NT2/D1 (cell line): ENCODE results near the gene ZFP36L1.

ENCODE experiments used
- DNase-seq: peaks from one replicate; pipeline ENCODE4 v3.0.0-alpha.2; 2011; ENCODE audit warnings: low read depth, low spot score
- H3K27me3 ChIP-seq: 2 replicates; pipeline ENCODE4 v1.6.0; 2011; ENCODE audit warnings: mild to moderate bottlenecking; ENCODE audit not compliant: insufficient read length, insufficient read depth
- H3K36me3 ChIP-seq: 2 replicates; pipeline ENCODE4 v1.6.1; 2011; ENCODE audit warnings: mild to moderate bottlenecking, low read length, mixed read lengths; ENCODE audit not compliant: insufficient read depth, insufficient read length
- H3K4me1 ChIP-seq: 2 replicates; pipeline ENCODE4 v1.5.1; 2011; ENCODE audit not compliant: insufficient read depth, insufficient read length
- H3K4me3 ChIP-seq: 2 replicates; pipeline ENCODE4 v1.5.1; 2011; ENCODE audit warnings: low read depth; ENCODE audit not compliant: insufficient read length
- H3K9ac ChIP-seq: 2 replicates; pipeline ENCODE4 v1.6.0; 2011; ENCODE audit warnings: low read depth; ENCODE audit not compliant: insufficient read length
- H3K9me3 ChIP-seq: 2 replicates; pipeline ENCODE4 v1.5.1; 2011; ENCODE audit warnings: mild to moderate bottlenecking, low read length; ENCODE audit not compliant: insufficient read depth
- SUZ12 ChIP-seq: IDR thresholded peaks from 2 replicates; pipeline ENCODE4 v1.6.1; 2011; ENCODE audit not compliant: insufficient read length, insufficient read depth; ENCODE audit errors: extremely low read depth
- YY1 ChIP-seq: IDR thresholded peaks from 2 replicates; pipeline ENCODE4 v1.6.1; 2011; ENCODE audit not compliant: insufficient read length, insufficient read depth
- ZNF274 ChIP-seq: IDR thresholded peaks from 2 replicates; pipeline ENCODE4 v1.6.1; 2011; ENCODE audit warnings: mild to moderate bottlenecking, low read depth, low read length

ZFP36L1 gene

GRCh38 chr14:68790644-68791077 lies 2.2 kb downstream of the ZFP36L1 start:
- no peaks in the 10 kb centered on the region for H3K27me3 ChIP-seq
- H3K36me3 ChIP-seq = peaks cover 48% of the 10 kb centered on the region
- H3K4me3 ChIP-seq = peak overlapping the region; percentile 95
- H3K9me3 ChIP-seq = no peaks in the 10 kb centered on the region
- H3K9ac ChIP-seq = peak overlapping the region; percentile 94
- H3K4me1 ChIP-seq = peaks cover 3% of the 10 kb centered on the region
- DNase-seq = no peak
- no peak for TF ChIP-seq YY1
- TF ChIP-seq ZNF274 = no peak

- peaks cover 48% of the 10 kb centered on the region for H3K36me3 ChIP-seq
- H3K4me1 ChIP-seq = peaks cover 3% of the 10 kb centered on the region
- no peak for DNase-seq
- no peaks in the 10 kb centered on the region for H3K9me3 ChIP-seq
- peak overlapping the region; percentile 95 for H3K4me3 ChIP-seq
- peak overlapping the region; percentile 94 for H3K9ac ChIP-seq
- H3K27me3 ChIP-seq = no peaks in the 10 kb centered on the region
- TF ChIP-seq YY1 (no peak), ZNF274 (no peak), SUZ12 (no peak)
Measured at GRCh38 chr14:68789821-68790643, 2.8 kb downstream of the ZFP36L1 start.

GRCh38 chr14:68788996-68789820 lies 3.7 kb downstream of the ZFP36L1 start:
- TF ChIP-seq YY1 = no peak
- no peak for TF ChIP-seq SUZ12
- no peak for TF ChIP-seq ZNF274
- DNase-seq = no peak
- Histone ChIP-seq H3K9ac (peak overlapping the region; percentile 94), H3K9me3 (no peaks in the 10 kb centered on the region), H3K4me1 (peaks cover 3% of the 10 kb centered on the region), H3K4me3 (peak overlapping the region; percentile 8), H3K27me3 (no peaks in the 10 kb centered on the region), H3K36me3 (peaks cover 48% of the 10 kb centered on the region)

- DNase-seq = no peak
Measured at GRCh38 chr14:68788275-68788995, 4.4 kb downstream of the ZFP36L1 start.

GRCh38 chr14:68787092-68787992 lies 5.5 kb downstream of the ZFP36L1 start:
- H3K4me3 ChIP-seq = no peak overlapping the region
- H3K4me1 ChIP-seq = peaks cover 3% of the 10 kb centered on the region
- H3K9me3 ChIP-seq = no peaks in the 10 kb centered on the region
- no peak for TF ChIP-seq SUZ12
- no peak for TF ChIP-seq ZNF274
- no peak for TF ChIP-seq YY1
- DNase-seq = no peak
- no peaks in the 10 kb centered on the region for H3K27me3 ChIP-seq
- H3K9ac ChIP-seq = no peak overlapping the region
- H3K36me3 ChIP-seq = peaks cover 47% of the 10 kb centered on the region

More at GRCh38 chr14:68788275-68788995, 4.4 kb downstream of the ZFP36L1 start:
- Histone ChIP-seq H3K4me1 (peaks cover 3% of the 10 kb centered on the region), H3K27me3 (no peaks in the 10 kb centered on the region), H3K36me3 (peaks cover 48% of the 10 kb centered on the region), H3K9ac (no peak overlapping the region), H3K4me3 (no peak overlapping the region), H3K9me3 (no peaks in the 10 kb centered on the region)
- TF ChIP-seq YY1 = no peak
- TF ChIP-seq ZNF274 = no peak
- no peak for TF ChIP-seq SUZ12

GRCh38 chr14:68786491-68787091 lies 6.3 kb downstream of the ZFP36L1 start:
- no peak for DNase-seq
- Histone ChIP-seq H3K9ac (no peak overlapping the region), H3K9me3 (no peaks in the 10 kb centered on the region), H3K27me3 (no peaks in the 10 kb centered on the region), H3K4me3 (no peak overlapping the region), H3K4me1 (peaks cover 3% of the 10 kb centered on the region), H3K36me3 (peaks cover 43% of the 10 kb centered on the region)
- TF ChIP-seq ZNF274 = no peak
- no peak for TF ChIP-seq YY1
- no peak for TF ChIP-seq SUZ12
